ENCODE measurements around the gene OR6C2.
"Not testable (repeated sequence)": the region's sequence is repeated elsewhere in the genome, so short reads cannot be mapped to it uniquely, and the experiment has no call there.

Gene OR6C2

GRCh38 chr12:55467836-55468235, 24.0 kb downstream of the OR6C2 start:
- TF ChIP-seq CTCF (IDR thresholded peaks at IDR 0.05; ENCODE audit: borderline replicate concordance, insufficient read depth, low read depth, low read length), result no peak
- no peak overlapping the region for H3K4me3 ChIP-seq (ENCODE audit: low read depth, low read length)

GRCh38 chr12:55469291-55469690, 25.4 kb downstream of the OR6C2 start:
- TF ChIP-seq CTCF (IDR thresholded peaks at IDR 0.05; ENCODE audit: borderline replicate concordance, insufficient read depth, low read depth, low read length), result no peak
- no peak overlapping the region for H3K4me3 ChIP-seq (ENCODE audit: low read depth, low read length)

- no peak for TF ChIP-seq CTCF (IDR thresholded peaks at IDR 0.05; ENCODE audit: borderline replicate concordance, insufficient read depth, low read depth, low read length)
- H3K4me3 ChIP-seq (ENCODE audit: low read depth, low read length), result no peak within 1 kb of the TSS
Measured at GRCh38 chr12:55470088-55470829, 26.4 kb downstream of the OR6C2 start, which contains the start of gene OR6C70. Gene OR6C70 (minus strand): TSS chr12:55470138. CDS start chr12:55470138, 0 bp downstream.

- TF ChIP-seq CTCF (IDR thresholded peaks at IDR 0.05; ENCODE audit: borderline replicate concordance, insufficient read depth, low read depth, low read length), result no peak
- H3K4me3 ChIP-seq (ENCODE audit: low read depth, low read length), result no peak overlapping the region
Measured at GRCh38 chr12:55472264-55472663, 28.4 kb downstream of the OR6C2 start.

- not testable (repeated sequence) for H3K4me3 ChIP-seq (ENCODE audit: low read depth, low read length)
Measured at GRCh38 chr12:55479136-55479535, 35.3 kb downstream of the OR6C2 start.

GRCh38 chr12:55484284-55484683, 40.4 kb downstream of the OR6C2 start:
- not testable (repeated sequence) for H3K4me3 ChIP-seq (ENCODE audit: low read depth, low read length)

- no peak for TF ChIP-seq CTCF (IDR thresholded peaks at IDR 0.05; ENCODE audit: borderline replicate concordance, insufficient read depth, low read depth, low read length)
- no peak within 1 kb of the TSS for H3K4me3 ChIP-seq (ENCODE audit: low read depth, low read length)
Measured at GRCh38 chr12:55492078-55492477, 48.2 kb downstream of the OR6C2 start, which contains the start of gene OR6C68. Gene OR6C68 (plus strand): TSS chr12:55492378. CDS start chr12:55492378, 0 bp downstream.

GRCh38 chr12:55495490-55495889, 51.6 kb downstream of the OR6C2 start:
- no peak overlapping the region for H3K4me3 ChIP-seq (ENCODE audit: low read depth, low read length)
- TF ChIP-seq CTCF (IDR thresholded peaks at IDR 0.05; ENCODE audit: borderline replicate concordance, insufficient read depth, low read depth, low read length), result no peak

All from GM12875 (cell line).